Ascending aorta (tissue), 2 donors: ENCODE results near the gene FLNA. TPM values are rescaled to one million over a fixed set of nuclear protein-coding genes. Genes with fewer than 3 reads are reported as not detected.
A peak's percentile ranks its signal among the peaks of the same experiment; 100 is the strongest.

Experiments
- DNase-seq, 2 donors: peaks; one replicate each; pipeline ENCODE4 v3.0.0-alpha.2; 2019; ENCODE audit warnings: low spot score in 2 of 2
- H3K27ac ChIP-seq, 2 donors: fragments of 200-600 bp; sonication (generic); one replicate each; pipeline ENCODE4 v1.5.1; 2016 to 2017; ENCODE audit warnings: mild to moderate bottlenecking in 1 of 2
- H3K27me3 ChIP-seq: fragments of 200-600 bp; sonication (generic); one replicate; pipeline ENCODE4 v1.5.1; 2017
- H3K36me3 ChIP-seq, 2 donors: fragments of 200-600 bp; sonication (generic); one replicate each; pipeline ENCODE4 v1.5.1; 2016
- H3K4me1 ChIP-seq, 2 donors: fragments of 200-600 bp; sonication (generic); one replicate each; pipeline ENCODE4 v1.5.1; 2016 to 2017; ENCODE audit warnings: mild to moderate bottlenecking in 1 of 2
- H3K4me3 ChIP-seq, 2 donors: fragments of 200-600 bp; sonication (generic); one replicate each; pipeline ENCODE4 v1.5.1; 2016 to 2017; ENCODE audit warnings: mild to moderate bottlenecking in 1 of 2
- H3K9me3 ChIP-seq, 2 donors: fragments of 200-600 bp; sonication (generic); one replicate each; pipeline ENCODE4 v1.5.1; 2016
- CTCF ChIP-seq, 3 experiments: fragments of 200-600 bp in 2 of 3; fragments of 450-650 bp in 1 of 3; sonication (generic) in 2 of 3; IDR thresholded peaks; one replicate each; pipeline ENCODE4 v1.5.1; 2016 to 2019; ENCODE audit warnings: antibody characterized with exemption in 3 of 3, mild to moderate bottlenecking in 1 of 3, moderate library complexity in 1 of 3
- intact Hi-C: fragments of 100-400 bp; cut with DNase I; formaldehyde crosslinking; loops from one replicate; pipeline ENCODE4 v1.15.1; 2023
- total RNA-seq: library from RNA; depleted of rRNA; stranded (reverse); fragments of >200 nt; gene quantifications from one replicate; pipeline ENCODE4 v1.1.0, GENCODE V29; 2016

The FLNA gene
- total RNA-seq, 1 donor from 2014 or later, result 6,152 TPM

GRCh38 chrX:154360155-154360713 is 14.2 kb downstream of the FLNA start:
- TF ChIP-seq CTCF (IDR thresholded peaks at IDR 0.05), result no peak
- Histone ChIP-seq H3K4me1 (peaks cover 0 to 10% of the 10 kb centered on the region in 2 donors), H3K27ac (peak overlapping the region; percentile 19 to 49), H3K9me3 (no peaks in the 10 kb centered on the region), H3K36me3 (peaks cover 78 to 89% of the 10 kb centered on the region in 2 donors), H3K4me3 (no peak overlapping the region), H3K27me3 (no peaks in the 10 kb centered on the region)
- no peak for DNase-seq
- intact Hi-C loops, result no loop called here

DNA sequence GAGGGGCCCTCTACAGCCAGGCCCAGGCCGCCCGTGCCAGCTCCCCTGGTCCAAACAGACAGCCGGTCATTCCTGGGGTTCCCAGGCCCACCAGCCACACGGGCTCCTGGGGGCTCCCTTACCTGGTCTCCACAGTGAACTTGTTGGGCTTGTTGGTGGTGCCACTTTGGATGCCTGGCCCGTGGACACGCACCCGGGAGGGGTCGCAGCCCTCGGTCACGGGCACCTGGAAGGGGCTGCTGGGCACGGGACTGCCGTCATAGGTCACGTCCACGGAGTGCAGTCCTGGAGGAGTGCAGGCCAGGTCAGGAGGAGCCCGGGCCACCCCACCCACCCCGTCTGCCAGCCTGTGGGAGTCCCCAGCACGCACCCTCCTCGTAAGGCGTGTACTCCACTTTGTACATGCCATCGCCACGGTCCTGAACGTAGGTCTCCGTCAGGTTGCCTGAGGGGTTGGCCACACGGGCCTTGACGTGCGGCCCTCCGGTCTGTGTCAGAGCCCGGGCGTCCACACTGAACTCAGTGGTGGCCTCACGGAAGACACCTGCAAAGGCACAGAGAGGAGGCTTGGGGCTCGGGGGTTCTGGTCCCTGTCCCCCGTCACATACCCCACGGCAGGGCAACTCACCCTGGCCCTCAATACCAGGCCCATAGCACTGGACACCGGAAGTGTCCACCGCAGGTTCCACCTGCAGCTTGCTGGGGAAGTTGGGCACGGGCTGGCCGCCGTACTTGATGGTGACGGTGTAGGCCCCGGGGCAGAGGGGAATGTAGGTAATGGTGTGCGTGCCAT is 14.9 kb downstream of the FLNA start:
- no peak for TF ChIP-seq CTCF (IDR thresholded peaks at IDR 0.05)
- intact Hi-C loops, result no loop called here
- Histone ChIP-seq H3K9me3 (no peaks in the 10 kb centered on the region), H3K4me3 (no peak overlapping the region), H3K4me1 (peaks cover 0 to 10% of the 10 kb centered on the region in 2 donors), H3K27me3 (no peaks in the 10 kb centered on the region), H3K27ac (peak overlapping the region; percentile 19 to 43), H3K36me3 (peaks cover 80 to 89% of the 10 kb centered on the region in 2 donors)
- no peak for DNase-seq

GRCh38 chrX:154358829-154359228 is 15.6 kb downstream of the FLNA start:
- Histone ChIP-seq H3K36me3 (peaks cover 82 to 89% of the 10 kb centered on the region in 2 donors), H3K27me3 (no peaks in the 10 kb centered on the region), H3K27ac (peak overlapping the region in 1 of 2 donors; percentile 43), H3K4me1 (peaks cover 0 to 10% of the 10 kb centered on the region in 2 donors), H3K4me3 (no peak overlapping the region), H3K9me3 (no peaks in the 10 kb centered on the region)
- no peak for TF ChIP-seq CTCF (IDR thresholded peaks at IDR 0.05)
- no peak for DNase-seq
- intact Hi-C loops, result no loop called here

- H3K36me3 ChIP-seq, result peaks cover 88 to 94% of the 10 kb centered on the region in 2 donors
- H3K9me3 ChIP-seq, result no peaks in the 10 kb centered on the region
- H3K27ac ChIP-seq, result peak overlapping the region in 1 of 2 donors; percentile 19
- TF ChIP-seq CTCF (IDR thresholded peaks at IDR 0.05), result no peak
- peaks cover 0 to 10% of the 10 kb centered on the region in 2 donors for H3K4me1 ChIP-seq
- H3K27me3 ChIP-seq, result no peaks in the 10 kb centered on the region
- intact Hi-C loops, result no loop called here
- DNase-seq, result no peak
- H3K4me3 ChIP-seq, result no peak overlapping the region
These were observed 16.4 kb downstream of the FLNA start for GRCh38 chrX:154358011-154358410.

- no peak for DNase-seq
- intact Hi-C loops, result no loop called here
- H3K4me3 ChIP-seq, result no peak overlapping the region
- TF ChIP-seq CTCF (IDR thresholded peaks at IDR 0.05), result no peak
- peaks cover 88 to 96% of the 10 kb centered on the region in 2 donors for H3K36me3 ChIP-seq
- H3K27ac ChIP-seq, result no peak overlapping the region
- H3K9me3 ChIP-seq, result no peaks in the 10 kb centered on the region
- peaks cover 0 to 10% of the 10 kb centered on the region in 2 donors for H3K4me1 ChIP-seq
- H3K27me3 ChIP-seq, result no peaks in the 10 kb centered on the region
These were observed 17.2 kb downstream of the FLNA start for GRCh38 chrX:154357205-154357604.
